Lower leg skin (tissue), 3 donors: ENCODE results near the gene NEUROD4.

Source experiments
- CTCF ChIP-seq, 3 donors: fragments of 450-650 bp; IDR thresholded peaks; one replicate each; pipeline ENCODE4 v1.5.1; 2016; ENCODE audit warnings: antibody characterized with exemption in 3 of 3, mild to moderate bottlenecking in 3 of 3, moderate library complexity in 2 of 3
- POLR2A ChIP-seq, 2 donors: fragments of 450-650 bp; IDR thresholded peaks; one replicate each; pipeline ENCODE4 v1.6.1; 2016 to 2017; ENCODE audit warnings: antibody characterized with exemption in 2 of 2, mild to moderate bottlenecking in 1 of 2, moderate library complexity in 1 of 2

DNA sequence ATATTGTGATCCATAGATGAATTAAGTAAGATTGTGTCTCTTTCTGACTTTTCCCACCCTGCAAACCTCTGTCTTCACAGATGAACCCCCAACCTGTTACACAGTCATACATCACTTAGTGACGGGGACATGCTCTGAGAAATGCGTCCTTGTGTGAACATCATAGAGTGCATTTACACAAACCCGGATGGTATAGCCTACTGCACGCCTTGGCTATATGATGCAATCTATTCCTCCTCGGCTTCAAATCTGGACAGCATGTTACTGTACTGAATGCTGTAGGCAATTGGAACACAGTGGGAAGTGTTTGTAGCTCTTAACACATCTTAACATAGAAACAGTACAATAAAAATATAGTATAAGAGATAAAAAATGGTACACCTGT is 27.8 kb upstream of the NEUROD4 start:
- TF ChIP-seq CTCF (IDR thresholded peaks at IDR 0.05) = no peak
- no peak for TF ChIP-seq POLR2A (IDR thresholded peaks at IDR 0.05)
